Skin epidermis (tissue), 12 donors: ENCODE measurements around the gene SLC7A14.
"Not testable (repeated sequence)": the region's sequence is repeated elsewhere in the genome, so short reads cannot be mapped to it uniquely, and the experiment has no call there.

Experiments
- H3K27ac ChIP-seq, 21 experiments: fragments of 200-600 bp; sonication (generic) in 11 of 21; one replicate each; pipeline ENCODE4 v1.5.0; 2020; ENCODE audit warnings: mild to moderate bottlenecking in 3 of 21, inconsistent platforms in 2 of 21, moderate library complexity in 2 of 21
- H3K4me3 ChIP-seq, 7 experiments: fragments of 200-600 bp; sonication (generic) in 2 of 7; one replicate each; pipeline ENCODE4 v1.5.0; 2020; ENCODE audit warnings: inconsistent platforms in 2 of 7, mild to moderate bottlenecking in 2 of 7, moderate library complexity in 1 of 7

The SLC7A14 gene

GRCh38 chr3:170598091-170598502, 12.2 kb upstream of the SLC7A14 start:
- Histone ChIP-seq H3K4me3 (no peak overlapping the region), H3K27ac (no peak overlapping the region)

GRCh38 chr3:170594528-170594927, 8.7 kb upstream of the SLC7A14 start:
- H3K27ac ChIP-seq = no peak overlapping the region
- no peak overlapping the region for H3K4me3 ChIP-seq

GRCh38 chr3:170593634-170594033, 7.8 kb upstream of the SLC7A14 start:
- no peak overlapping the region for H3K4me3 ChIP-seq
- no peak overlapping the region for H3K27ac ChIP-seq

GRCh38 chr3:170589113-170589512, 3.2 kb upstream of the SLC7A14 start:
- Histone ChIP-seq H3K4me3 (no peak overlapping the region), H3K27ac (no peak overlapping the region)

- Histone ChIP-seq H3K27ac (no peak overlapping the region), H3K4me3 (no peak overlapping the region)
Observed at GRCh38 chr3:170585008-170585936, 603 bp downstream of the SLC7A14 start.

GRCh38 chr3:170584585-170585007, 1.3 kb downstream of the SLC7A14 start:
- Histone ChIP-seq H3K27ac (no peak overlapping the region), H3K4me3 (no peak overlapping the region)

- no peak overlapping the region for H3K4me3 ChIP-seq
- no peak overlapping the region for H3K27ac ChIP-seq
Observed at GRCh38 chr3:170579646-170580045, 6.2 kb downstream of the SLC7A14 start.

- Histone ChIP-seq H3K4me3 (no peak overlapping the region), H3K27ac (peak overlapping the region in 1 of 21 experiments; percentile 2)
Observed at GRCh38 chr3:170572665-170573253, 13.1 kb downstream of the SLC7A14 start.

- not testable (repeated sequence) for H3K27ac ChIP-seq, H3K4me3 ChIP-seq
Observed at GRCh38 chr3:170567598-170567997, 18.3 kb downstream of the SLC7A14 start.

GRCh38 chr3:170566413-170566812, 19.5 kb downstream of the SLC7A14 start:
- no peak overlapping the region for H3K4me3 ChIP-seq
- H3K27ac ChIP-seq = no peak overlapping the region

- Histone ChIP-seq H3K27ac (no peak overlapping the region), H3K4me3 (no peak overlapping the region)
Observed at GRCh38 chr3:170565495-170565894, 20.4 kb downstream of the SLC7A14 start.

- no peak overlapping the region for H3K27ac ChIP-seq
- no peak overlapping the region for H3K4me3 ChIP-seq
Observed at GRCh38 chr3:170564664-170565063, 21.2 kb downstream of the SLC7A14 start.

- Histone ChIP-seq H3K27ac (no peak overlapping the region), H3K4me3 (no peak overlapping the region)
Observed at GRCh38 chr3:170563712-170564423, 22.0 kb downstream of the SLC7A14 start.

- H3K27ac ChIP-seq = no peak overlapping the region
- H3K4me3 ChIP-seq = no peak overlapping the region
Observed at GRCh38 chr3:170562080-170562479, 23.8 kb downstream of the SLC7A14 start.

- no peak overlapping the region for H3K4me3 ChIP-seq
- no peak overlapping the region for H3K27ac ChIP-seq
Observed at GRCh38 chr3:170560717-170561382, 25.0 kb downstream of the SLC7A14 start.

GRCh38 chr3:170560296-170560695, 25.6 kb downstream of the SLC7A14 start:
- Histone ChIP-seq H3K27ac (no peak overlapping the region), H3K4me3 (no peak overlapping the region)

- Histone ChIP-seq H3K27ac (no peak overlapping the region), H3K4me3 (no peak overlapping the region)
Observed at GRCh38 chr3:170558427-170558826, 27.4 kb downstream of the SLC7A14 start.

GRCh38 chr3:170555329-170555728, 30.5 kb downstream of the SLC7A14 start:
- Histone ChIP-seq H3K27ac (no peak overlapping the region), H3K4me3 (no peak overlapping the region)

- H3K4me3 ChIP-seq = no peak overlapping the region
- H3K27ac ChIP-seq = no peak overlapping the region
Observed at GRCh38 chr3:170553788-170554757, 31.8 kb downstream of the SLC7A14 start.
